GM19372 (cell line): ENCODE measurements around the gene POF1B.

Source experiments
- ATAC-seq: cut with Tn5 transposase; IDR thresholded peaks from one replicate; pipeline ENCODE4 v1.9.1; 2021; ENCODE audit warnings: mild to moderate bottlenecking, low read depth, moderate library complexity; ENCODE audit not compliant: unreplicated experiment

POF1B gene

GRCh38 chrX:85243761-85244449 is 135.6 kb downstream of the POF1B start, which contains the start of the genes SATL1 and ZNF711:
TSS of gene SATL1 (minus strand) at chrX:85243779. CDS start at chrX:85108968, 134,811 bp downstream.
TSS of gene ZNF711 (plus strand) at chrX:85243991. CDS start at chrX:85247573, 3,582 bp downstream.
- no peak for ATAC-seq

GRCh38 chrX:85243155-85243554 is 136.3 kb downstream of the POF1B start:
- ATAC-seq = no peak
